OCI-LY7 (cell line): ENCODE data around the gene LRRC10. TPM values are rescaled to one million over a fixed set of nuclear protein-coding genes. Genes with fewer than 3 reads are reported as not detected.

Source experiments
- BruUV-seq: library from RNA; stranded (reverse); fragments of 400-500 nt; replicated peaks from 2 replicates; lab custom pipeline; 2021; lab: Mats Ljungman, UMichigan
- CTCF ChIA-PET: fragments of 300-600 bp; sonication (Branson Sonifier 250); formaldehyde crosslinking; loops from one replicate; lab custom pipeline; 2022; ENCODE audit warnings: antibody characterized with exemption; ENCODE audit not compliant: unreplicated experiment; lab: Charles Lee
- POLR2A ChIA-PET: fragments of 300-600 bp; sonication (Branson Sonifier 250); formaldehyde crosslinking; loops from one replicate; lab custom pipeline; 2022; ENCODE audit warnings: antibody characterized with exemption; lab: Charles Lee
- DNase-seq: peaks from one replicate; pipeline ENCODE4 v3.0.0-alpha.2; 2015; ENCODE audit warnings: low spot score
- H2AFZ ChIP-seq: fragments of 200-600 bp; sonication (generic), shearing (Covaris generic); 2 replicates; pipeline ENCODE4 v1.6.1; 2014; ENCODE audit warnings: mild to moderate bottlenecking, antibody characterized with exemption, low read length, moderate library complexity
- H3K27ac ChIP-seq: fragments of 200-600 bp; sonication (generic); 2 replicates; pipeline ENCODE4 v1.5.1; 2014; ENCODE audit warnings: mixed run types, low read depth, mild to moderate bottlenecking, moderate library complexity, low read length, inconsistent platforms; ENCODE audit not compliant: poor library complexity, severe bottlenecking
- H3K36me3 ChIP-seq: fragments of 200-600 bp; sonication (generic); 2 replicates; pipeline ENCODE4 v1.6.1; 2014; ENCODE audit warnings: mild to moderate bottlenecking, antibody characterized with exemption, low read length, moderate library complexity, mixed read lengths; ENCODE audit not compliant: insufficient read depth
- H3K4me1 ChIP-seq: fragments of 200-600 bp; sonication (generic); 2 replicates; pipeline ENCODE4 v1.5.1; 2014; ENCODE audit warnings: mild to moderate bottlenecking, low read length; ENCODE audit not compliant: insufficient read depth, poor library complexity, severe bottlenecking
- H3K4me2 ChIP-seq: fragments of 200-600 bp; sonication (generic); 2 replicates; pipeline ENCODE4 v1.6.1; 2014; ENCODE audit warnings: mild to moderate bottlenecking, low read length
- H3K4me3 ChIP-seq: fragments of 200-600 bp; sonication (generic); 2 replicates; pipeline ENCODE4 v1.5.1; 2014; ENCODE audit warnings: mild to moderate bottlenecking, low read depth, low read length; ENCODE audit not compliant: poor library complexity, severe bottlenecking
- H3K79me2 ChIP-seq: fragments of 200-600 bp; sonication (generic); 2 replicates; pipeline ENCODE4 v1.6.1; 2016; ENCODE audit warnings: low read depth, mild to moderate bottlenecking, low read length, moderate library complexity, mixed read lengths; ENCODE audit not compliant: insufficient read depth
- H3K9me2 ChIP-seq: fragments of 200-600 bp; sonication (generic); 2 replicates; pipeline ENCODE4 v1.6.1; 2016; ENCODE audit warnings: mild to moderate bottlenecking, low read length, mixed read lengths; ENCODE audit not compliant: insufficient read depth
- H3K9me3 ChIP-seq: fragments of 200-600 bp; sonication (generic); 2 replicates; pipeline ENCODE4 v1.6.1; 2014; ENCODE audit warnings: mild to moderate bottlenecking, mixed run types, low read length, mixed read lengths
- H4K20me1 ChIP-seq: fragments of 200-600 bp; sonication (generic); 2 replicates; pipeline ENCODE4 v1.6.1; 2014; ENCODE audit warnings: mild to moderate bottlenecking, antibody characterized with exemption, low read length, moderate library complexity, mixed read lengths; ENCODE audit not compliant: insufficient read depth
- EZH2phosphoT487 ChIP-seq: fragments of 200-600 bp; sonication (generic); IDR thresholded peaks from 2 replicates; pipeline ENCODE4 v1.6.1; 2018; ENCODE audit warnings: low read depth, borderline replicate concordance, mild to moderate bottlenecking, mixed run types, antibody characterized with exemption, low read length, moderate library complexity, mixed read lengths
- intact Hi-C: fragments of 100-400 bp; cut with micrococcal nuclease; formaldehyde crosslinking; loops from one replicate; pipeline ENCODE4 v1.10.0; 2022; ENCODE audit not compliant: unreplicated experiment
- total RNA-seq, 2 experiments: library from RNA; depleted of rRNA in 1 of 2; stranded (reverse); fragments of >200 nt in 1 of 2; shearing (Covaris generic) in 1 of 2; gene quantifications; 2 replicates each; pipeline ENCODE4 v1.2.3, GENCODE V29; 2014 to 2022
- TF ChIP-seq, protein P1 (sequence below): fragments of 200-600 bp; sonication (generic); conservative IDR thresholded peaks from 2 replicates; pipeline ENCODE4 v1.5.1; 2014; ENCODE audit warnings: mild to moderate bottlenecking, antibody characterized with exemption, low read length, moderate library complexity, mixed read lengths

LRRC10 gene
- total RNA-seq, 2 experiments from 2014 or later: not detected

DNA sequence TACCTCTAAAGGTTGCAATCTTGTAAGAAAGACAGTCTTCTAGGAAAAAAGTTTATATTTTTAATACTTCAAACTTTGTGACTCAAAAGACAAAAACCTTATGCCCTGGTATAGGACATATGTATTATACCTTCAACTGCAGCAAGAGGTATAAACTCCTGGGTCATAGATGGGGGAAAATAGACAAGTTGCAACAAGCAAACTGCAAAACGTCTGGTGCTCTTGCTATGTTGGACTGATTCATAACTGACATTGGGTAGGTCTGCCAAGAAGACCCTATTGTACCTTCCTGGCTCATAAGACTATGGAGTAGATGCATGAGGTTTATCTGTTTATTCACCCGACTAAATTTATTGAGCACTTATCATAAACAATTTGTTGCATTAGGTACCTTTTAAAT is 47.5 kb upstream of the LRRC10 start:
- Histone ChIP-seq H3K4me1 (no peaks in the 10 kb centered on the region), H3K4me2 (no peak overlapping the region), H3K27ac (no peak overlapping the region), H3K36me3 (peaks cover 25% of the 10 kb centered on the region), H3K9me3 (no peaks in the 10 kb centered on the region), H2AFZ (no peak overlapping the region), H3K4me3 (no peak overlapping the region), H3K79me2 (no peaks in the 10 kb centered on the region), H3K9me2 (no peaks in the 10 kb centered on the region), H4K20me1 (no peaks in the 10 kb centered on the region)
- TF ChIP-seq EZH2phosphoT487: no peak
- TF ChIP-seq, protein P1, sequence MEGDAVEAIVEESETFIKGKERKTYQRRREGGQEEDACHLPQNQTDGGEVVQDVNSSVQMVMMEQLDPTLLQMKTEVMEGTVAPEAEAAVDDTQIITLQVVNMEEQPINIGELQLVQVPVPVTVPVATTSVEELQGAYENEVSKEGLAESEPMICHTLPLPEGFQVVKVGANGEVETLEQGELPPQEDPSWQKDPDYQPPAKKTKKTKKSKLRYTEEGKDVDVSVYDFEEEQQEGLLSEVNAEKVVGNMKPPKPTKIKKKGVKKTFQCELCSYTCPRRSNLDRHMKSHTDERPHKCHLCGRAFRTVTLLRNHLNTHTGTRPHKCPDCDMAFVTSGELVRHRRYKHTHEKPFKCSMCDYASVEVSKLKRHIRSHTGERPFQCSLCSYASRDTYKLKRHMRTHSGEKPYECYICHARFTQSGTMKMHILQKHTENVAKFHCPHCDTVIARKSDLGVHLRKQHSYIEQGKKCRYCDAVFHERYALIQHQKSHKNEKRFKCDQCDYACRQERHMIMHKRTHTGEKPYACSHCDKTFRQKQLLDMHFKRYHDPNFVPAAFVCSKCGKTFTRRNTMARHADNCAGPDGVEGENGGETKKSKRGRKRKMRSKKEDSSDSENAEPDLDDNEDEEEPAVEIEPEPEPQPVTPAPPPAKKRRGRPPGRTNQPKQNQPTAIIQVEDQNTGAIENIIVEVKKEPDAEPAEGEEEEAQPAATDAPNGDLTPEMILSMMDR: no peak
- POLR2A ChIA-PET: interaction anchor here (0.7 kb wide), 1 partner anchor 28 kb away, joined by 3 read pairs; no protein-coding TSS in a partner anchor
- intact Hi-C loops: no loop called here
- DNase-seq: no peak
- CTCF ChIA-PET: no interaction called here
- BruUV-seq: no TSS peak

DNA sequence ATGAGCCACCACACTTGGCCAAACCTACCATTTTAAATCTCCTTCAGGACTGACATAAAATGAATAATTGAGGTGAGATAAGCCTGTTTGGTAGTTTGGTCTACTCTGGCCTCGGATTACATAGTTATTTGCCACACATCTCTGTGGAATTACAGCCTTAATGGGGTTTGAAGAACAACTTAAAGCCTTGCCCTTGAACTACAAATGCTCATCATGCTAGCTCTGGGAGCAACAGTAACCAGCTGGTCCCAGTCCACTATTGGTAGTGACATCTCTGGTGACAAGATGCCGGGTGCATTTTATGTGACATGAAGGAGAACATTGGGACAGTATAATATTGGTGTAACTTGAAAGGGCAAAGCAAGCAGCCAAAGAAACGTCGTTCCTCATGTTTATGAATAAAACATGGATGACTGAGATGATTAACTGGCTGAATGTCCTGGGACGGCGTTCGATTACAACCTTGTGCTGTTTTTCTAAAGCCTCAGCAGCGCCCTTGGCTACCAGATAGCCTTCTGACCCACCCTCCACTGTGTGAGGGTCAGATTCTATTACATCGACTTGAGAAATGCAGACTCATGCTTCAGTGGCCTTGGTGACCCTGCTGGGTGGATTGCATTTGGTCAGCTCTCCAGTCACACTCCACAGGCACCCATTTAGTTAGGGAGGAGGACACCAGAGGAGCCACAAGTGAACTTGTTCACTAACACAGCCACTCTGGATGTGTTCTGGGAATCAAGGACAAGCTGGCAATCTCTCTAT is 46.9 kb upstream of the LRRC10 start:
- H3K4me2 ChIP-seq: no peak overlapping the region

More for the DNA sequence above, 46.9 kb upstream of the LRRC10 start:
- Histone ChIP-seq H2AFZ (no peak overlapping the region), H4K20me1 (no peaks in the 10 kb centered on the region), H3K9me3 (no peaks in the 10 kb centered on the region), H3K79me2 (no peaks in the 10 kb centered on the region), H3K9me2 (no peaks in the 10 kb centered on the region), H3K4me3 (no peak overlapping the region), H3K36me3 (peaks cover 25% of the 10 kb centered on the region), H3K27ac (no peak overlapping the region), H3K4me1 (no peaks in the 10 kb centered on the region)
- ChIA-PET POLR2A (no interaction called here), CTCF (no interaction called here)
- intact Hi-C loops: no loop called here
- BruUV-seq: no TSS peak
- TF ChIP-seq, protein P1: no peak
- no peak for TF ChIP-seq EZH2phosphoT487
- DNase-seq: no peak
